GM21737 (cell line): ENCODE data around the gene IL18RAP.

Experiments used
- ATAC-seq: cut with Tn5 transposase; IDR thresholded peaks from one replicate; pipeline ENCODE4 v1.9.1; 2021; ENCODE audit warnings: mild to moderate bottlenecking, moderate library complexity; ENCODE audit not compliant: unreplicated experiment

IL18RAP gene

GRCh38 chr2:102421890-102422759, 835 bp upstream of the IL18RAP start:
- no peak for ATAC-seq

- ATAC-seq = no peak
These were observed 408 bp downstream of the IL18RAP start for GRCh38 chr2:102423368-102423767.

- peak; percentile 77 for ATAC-seq
These were observed 1.8 kb downstream of the IL18RAP start for GRCh38 chr2:102424754-102425153.

GRCh38 chr2:102425441-102426132, 2.6 kb downstream of the IL18RAP start:
- no peak for ATAC-seq

GRCh38 chr2:102427249-102427648, 4.3 kb downstream of the IL18RAP start:
- no peak for ATAC-seq

GRCh38 chr2:102428573-102428972, 5.6 kb downstream of the IL18RAP start:
- no peak for ATAC-seq

GRCh38 chr2:102432386-102432785, 9.4 kb downstream of the IL18RAP start:
- ATAC-seq = no peak

- no peak for ATAC-seq
These were observed 11.2 kb downstream of the IL18RAP start for GRCh38 chr2:102433973-102434654.

- ATAC-seq = peak; percentile 57
These were observed 11.9 kb downstream of the IL18RAP start for GRCh38 chr2:102434655-102435381.

- ATAC-seq = no peak
These were observed 12.8 kb downstream of the IL18RAP start for GRCh38 chr2:102435741-102436140.

- ATAC-seq = no peak
These were observed 13.4 kb downstream of the IL18RAP start for GRCh38 chr2:102436323-102436722.

- no peak for ATAC-seq
These were observed 14.2 kb downstream of the IL18RAP start for GRCh38 chr2:102437122-102437521.

- ATAC-seq = no peak
These were observed 15.2 kb downstream of the IL18RAP start for GRCh38 chr2:102438111-102438510.

GRCh38 chr2:102438578-102438977, 15.6 kb downstream of the IL18RAP start:
- ATAC-seq = no peak

GRCh38 chr2:102439065-102439695, 16.2 kb downstream of the IL18RAP start:
- ATAC-seq = no peak

GRCh38 chr2:102442967-102443828, 20.2 kb downstream of the IL18RAP start:
- peak; percentile 55 for ATAC-seq

- ATAC-seq = no peak
These were observed 21.3 kb downstream of the IL18RAP start for GRCh38 chr2:102444233-102444632.

- no peak for ATAC-seq
These were observed 24.0 kb downstream of the IL18RAP start for GRCh38 chr2:102446936-102447335.

GRCh38 chr2:102449370-102449974, 26.5 kb downstream of the IL18RAP start:
- ATAC-seq = no peak
